Effector CD8-positive, alpha-beta T cell (primary cell): ENCODE data around the gene SAA2.
"Not testable (repeated sequence)": the region's sequence is repeated elsewhere in the genome, so short reads cannot be mapped to it uniquely, and the experiment has no call there.

ENCODE experiments used
- DNase-seq: peaks from one replicate; lab custom pipeline; 2025; lab: John Stamatoyannopoulos, UW
- total RNA-seq, 4 experiments: gene quantifications; one replicate each; lab custom pipeline; 2026; lab: John Stamatoyannopoulos, UW

SAA2 gene
- 0 to 0.18 (median 0) reads per million in 4 experiments for total RNA-seq

DNA sequence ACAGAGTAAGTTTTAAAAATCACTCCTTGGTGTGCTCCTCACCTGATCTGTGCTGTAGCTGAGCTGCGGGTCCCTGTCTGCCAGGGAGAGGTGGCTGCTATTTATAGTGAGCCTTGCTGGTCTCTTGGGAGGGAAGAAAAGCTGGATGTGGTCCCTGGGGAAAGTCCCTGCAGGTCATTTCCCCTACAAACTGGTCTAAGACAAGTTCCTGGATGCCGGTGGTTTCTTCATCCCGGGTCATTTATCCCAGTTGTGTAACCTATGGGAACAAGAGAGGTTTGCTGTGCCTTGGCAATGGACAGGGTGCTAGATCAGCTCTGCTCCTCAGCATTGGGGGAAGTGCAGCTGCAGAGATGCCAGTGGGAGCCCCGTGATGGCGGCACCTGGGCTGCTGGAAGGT, at the start of gene SAA2:
Gene SAA2, minus strand, starts transcription at position 108 of the 400 bp plus-strand sequence. CDS start 657 bp downstream, outside the sequence.
- DNase-seq = no peak

DNA sequence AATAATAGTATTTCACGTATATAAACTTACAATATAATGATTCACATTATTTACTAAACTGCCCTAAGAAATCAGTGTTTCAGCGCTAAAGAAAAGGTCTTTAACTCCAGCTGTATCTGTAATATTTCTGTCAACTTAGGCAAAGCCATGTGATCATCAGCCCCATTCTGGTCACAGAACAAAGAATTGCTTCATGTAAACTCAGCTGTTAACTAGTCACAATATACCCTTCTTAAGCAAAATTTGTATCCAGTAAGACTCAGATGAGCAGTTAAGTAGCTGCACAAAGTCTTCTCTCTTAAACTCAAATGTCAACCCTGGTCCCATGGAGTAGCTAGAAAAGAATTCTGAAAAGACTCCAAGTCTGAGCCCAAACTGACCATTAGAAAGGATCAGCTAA, 46.8 kb upstream of the SAA2 start:
- no peak for DNase-seq

DNA sequence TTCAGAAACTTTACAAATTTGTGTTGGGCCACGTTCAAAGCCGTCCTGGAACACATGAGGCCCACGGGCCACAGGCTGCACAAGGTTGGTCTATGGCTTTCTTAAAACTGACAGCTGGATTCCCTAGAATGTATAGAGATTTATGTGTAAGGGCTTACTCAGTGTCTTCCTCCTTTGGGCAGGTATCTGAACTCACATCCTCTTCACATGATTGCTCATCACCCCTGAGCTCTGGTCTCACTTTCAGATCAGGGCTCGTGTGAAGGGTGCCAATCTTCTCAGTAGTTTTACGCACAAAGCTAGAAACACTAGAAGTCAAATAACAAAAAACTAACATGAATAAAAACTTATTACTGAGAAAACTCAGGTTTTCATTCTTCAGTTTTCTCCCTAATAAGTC, 46.4 kb upstream of the SAA2 start:
- no peak for DNase-seq

DNA sequence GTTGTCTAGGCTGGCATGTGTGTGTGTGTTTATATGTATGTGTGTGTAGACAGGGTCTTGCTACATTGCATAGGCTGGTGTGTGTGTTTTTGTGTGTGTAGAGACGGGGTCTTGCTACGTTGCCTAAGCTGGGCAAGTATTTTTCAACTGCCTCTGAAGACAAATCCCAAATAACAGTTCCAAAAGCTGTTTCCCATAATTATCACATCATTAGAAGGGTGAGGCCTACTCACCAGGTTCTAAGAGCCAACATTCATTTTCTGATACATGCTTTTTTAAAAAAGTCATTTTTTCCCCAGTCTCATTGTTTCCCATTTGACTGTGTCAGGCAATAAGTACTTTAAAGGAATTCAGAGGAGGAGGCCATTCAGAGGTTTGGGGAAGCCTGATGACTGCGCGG, 40.4 kb upstream of the SAA2 start:
- no peak for DNase-seq

DNA sequence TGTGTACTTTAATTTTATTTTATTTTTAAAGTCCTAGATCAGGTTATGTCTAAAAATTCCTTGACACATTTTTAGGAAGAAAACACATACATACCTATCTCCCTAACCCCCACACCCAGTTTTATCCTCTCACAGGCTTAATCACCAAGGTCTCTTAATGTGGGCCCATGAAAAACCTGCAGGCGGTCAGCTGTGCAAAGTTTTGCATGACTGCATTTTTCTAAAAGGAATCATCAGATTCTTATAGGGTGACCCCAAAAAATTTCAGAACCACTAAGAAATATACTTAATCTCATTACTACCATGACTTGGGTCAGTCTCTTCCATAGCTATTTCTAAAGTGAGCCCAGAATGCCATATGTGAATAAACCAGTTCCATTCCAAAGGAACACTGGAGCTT, 37.4 kb upstream of the SAA2 start:
- no peak for DNase-seq

DNA sequence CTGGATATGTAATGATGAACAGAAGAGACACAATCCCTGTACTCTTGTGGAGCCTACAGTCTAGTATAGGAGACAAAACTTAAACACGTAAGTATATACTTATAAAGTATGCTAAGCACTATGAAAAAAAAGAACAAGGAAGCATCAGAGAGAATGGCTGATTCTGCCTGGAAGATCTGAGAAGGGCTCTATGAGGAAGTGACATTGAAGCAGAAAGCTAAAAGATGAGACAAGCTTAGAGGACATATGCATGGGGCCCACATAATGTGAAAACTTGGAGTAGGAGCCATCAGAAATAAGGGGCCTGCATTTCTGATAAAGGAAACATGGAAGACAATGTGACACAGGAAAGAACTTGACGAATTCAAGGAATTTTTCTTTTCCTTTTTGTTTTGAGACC, 34.2 kb upstream of the SAA2 start:
- no peak for DNase-seq

DNA sequence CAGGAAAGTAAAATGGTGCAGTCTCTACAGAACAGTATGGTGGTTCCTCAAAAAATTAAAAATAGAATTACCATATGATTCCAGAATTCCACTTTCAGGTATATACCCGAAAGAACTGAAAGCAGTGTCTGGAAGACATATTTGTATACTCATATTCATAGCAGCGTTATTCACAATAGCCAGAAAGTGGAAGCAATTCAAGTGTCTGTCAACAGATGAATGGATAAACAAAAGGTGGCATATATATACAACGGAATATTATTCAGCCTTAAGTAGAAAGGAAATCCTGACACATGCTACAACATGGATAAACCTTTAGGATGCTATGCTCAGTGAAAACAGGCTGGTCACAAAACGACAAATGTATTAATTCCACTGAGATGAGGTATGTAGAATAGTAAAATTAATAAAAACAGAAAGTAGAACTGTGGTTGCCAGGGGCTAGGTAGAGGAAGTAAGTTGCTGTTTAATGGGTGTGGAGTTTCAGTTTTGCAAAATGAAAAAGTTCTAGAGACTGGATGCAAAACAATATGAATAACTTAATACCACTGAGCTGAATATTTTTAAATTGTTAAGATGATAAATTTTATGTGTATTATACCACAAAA, 32.1 kb upstream of the SAA2 start:
- DNase-seq = no peak

DNA sequence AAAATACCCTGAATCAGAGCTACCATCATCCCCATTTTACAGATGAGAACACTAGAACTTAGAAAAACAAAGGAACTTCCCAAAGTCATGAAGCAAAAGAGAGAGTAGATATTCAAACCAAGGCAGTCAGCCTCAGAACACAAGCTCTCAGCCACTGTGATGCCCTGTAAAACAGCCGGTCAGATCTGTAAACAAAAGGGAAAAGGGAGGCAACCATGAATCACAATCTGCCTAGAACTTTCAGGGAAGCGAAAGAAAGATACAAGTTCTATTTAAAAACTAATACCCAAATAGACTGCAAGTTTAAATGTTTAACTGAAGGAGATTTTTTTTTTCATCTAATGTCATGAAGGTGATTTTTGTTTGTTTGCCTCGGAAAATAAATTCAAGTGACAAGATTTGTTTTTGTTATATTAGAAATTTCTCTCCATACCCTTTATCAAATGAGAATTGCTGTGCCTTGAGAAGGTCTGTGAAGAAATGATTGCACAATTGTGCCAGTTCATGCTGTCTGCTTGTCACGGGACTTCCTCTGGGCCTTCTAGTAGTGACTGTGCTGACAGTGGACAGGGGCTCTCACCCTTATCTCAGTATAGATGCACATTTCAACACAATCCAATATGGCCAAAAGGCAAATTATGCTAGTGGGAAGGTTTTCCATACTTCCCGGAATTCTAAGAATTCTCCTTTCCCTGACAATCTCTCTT, 29.2 kb upstream of the SAA2 start:
- DNase-seq = no peak

DNA sequence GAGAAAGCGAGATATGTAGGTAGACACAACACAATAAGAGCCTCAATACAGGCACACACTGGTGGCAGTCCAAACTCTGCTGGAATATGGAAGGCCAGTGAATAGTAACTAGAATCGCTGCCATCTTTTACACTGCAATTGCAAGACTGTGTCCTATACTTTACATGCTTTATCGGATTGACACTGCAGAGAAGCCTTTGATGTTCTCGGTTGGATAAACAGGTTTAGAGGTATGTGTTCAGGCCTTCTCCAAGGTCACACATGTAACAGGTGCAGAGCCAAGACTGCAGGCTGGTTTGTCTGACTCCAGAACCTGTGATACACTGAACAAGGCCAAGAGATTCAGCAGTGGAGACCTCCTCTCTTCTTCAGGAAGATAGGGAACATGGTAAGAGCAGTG, 22.7 kb upstream of the SAA2 start:
- DNase-seq = no peak

DNA sequence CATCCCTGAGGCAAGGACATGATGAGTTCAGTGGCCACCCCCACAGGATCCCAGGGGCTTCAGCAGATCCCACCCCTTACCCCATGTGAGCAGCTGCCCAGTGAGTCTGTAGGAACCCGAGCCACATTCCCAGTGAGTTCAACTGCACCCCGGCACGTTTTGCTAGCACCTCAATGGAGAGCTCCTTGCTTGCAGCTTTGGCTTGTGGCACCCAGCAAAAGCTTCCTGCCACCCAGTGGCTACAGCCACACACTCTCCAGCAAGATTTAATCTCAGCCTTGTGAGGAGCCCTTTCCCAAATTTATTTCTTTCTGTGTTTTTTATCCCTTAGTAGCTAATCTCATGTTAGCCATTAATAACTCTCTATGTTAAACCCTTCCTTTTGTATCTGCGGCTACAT, 21.6 kb upstream of the SAA2 start:
- no peak for DNase-seq

DNA sequence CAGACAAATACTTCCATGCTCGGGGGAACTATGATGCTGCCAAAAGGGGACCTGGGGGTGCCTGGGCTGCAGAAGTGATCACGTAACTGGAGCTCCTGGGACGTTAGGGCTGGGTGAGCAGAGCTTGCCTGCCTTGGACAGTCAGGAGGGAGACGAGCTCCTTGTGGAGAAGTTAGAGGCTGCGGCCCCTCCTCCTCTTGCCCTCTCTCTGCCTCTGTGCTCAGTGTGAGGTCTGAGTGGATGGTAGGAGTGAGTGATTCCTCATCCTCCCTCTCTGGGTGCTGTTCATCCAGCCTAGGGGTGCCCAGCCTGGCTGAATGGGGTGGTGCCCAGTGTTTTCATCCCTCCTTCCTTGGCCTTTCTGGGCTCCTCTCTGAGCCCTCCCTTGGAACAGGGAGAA, 20.8 kb upstream of the SAA2 start:
- not testable (repeated sequence) for DNase-seq

DNA sequence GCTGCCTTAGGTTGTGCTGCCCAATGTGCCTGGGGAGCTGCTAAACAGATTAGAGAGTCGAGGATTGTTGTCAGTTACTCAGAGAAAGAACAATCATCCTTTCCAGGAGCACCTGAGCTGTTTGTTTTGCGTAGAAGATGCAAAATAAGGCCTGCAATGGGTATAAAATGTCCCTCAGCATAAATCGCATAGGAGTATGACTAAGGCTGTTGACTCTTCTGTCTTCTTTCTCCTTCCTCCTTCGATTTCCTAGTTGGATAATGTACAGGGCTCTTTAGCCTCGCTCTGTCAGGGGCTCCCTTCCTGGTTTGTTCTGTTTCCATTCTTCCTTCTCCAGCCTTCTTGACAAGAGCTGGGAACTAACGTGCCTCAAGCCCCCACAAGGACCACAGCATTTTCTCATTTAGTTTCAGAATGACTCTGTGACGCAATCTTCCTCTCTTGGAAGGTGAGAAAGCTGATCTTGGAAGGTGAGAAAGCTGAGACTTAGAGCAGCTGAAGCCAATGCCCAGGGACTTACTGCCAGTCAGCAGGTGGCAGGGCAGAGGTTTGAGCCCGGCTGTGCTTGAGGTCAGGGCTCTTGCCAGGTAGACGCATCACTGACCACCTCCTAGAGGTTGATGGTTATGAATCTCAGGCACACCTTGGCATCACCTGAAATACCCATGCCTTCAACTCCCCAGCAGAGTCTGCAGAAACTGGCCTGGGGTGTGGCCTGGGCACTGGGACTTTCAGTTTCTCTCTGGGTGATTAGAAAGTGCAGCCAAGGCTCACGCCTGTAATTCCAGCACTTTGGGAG, 19.1 kb upstream of the SAA2 start:
- DNase-seq = not testable (repeated sequence)

DNA sequence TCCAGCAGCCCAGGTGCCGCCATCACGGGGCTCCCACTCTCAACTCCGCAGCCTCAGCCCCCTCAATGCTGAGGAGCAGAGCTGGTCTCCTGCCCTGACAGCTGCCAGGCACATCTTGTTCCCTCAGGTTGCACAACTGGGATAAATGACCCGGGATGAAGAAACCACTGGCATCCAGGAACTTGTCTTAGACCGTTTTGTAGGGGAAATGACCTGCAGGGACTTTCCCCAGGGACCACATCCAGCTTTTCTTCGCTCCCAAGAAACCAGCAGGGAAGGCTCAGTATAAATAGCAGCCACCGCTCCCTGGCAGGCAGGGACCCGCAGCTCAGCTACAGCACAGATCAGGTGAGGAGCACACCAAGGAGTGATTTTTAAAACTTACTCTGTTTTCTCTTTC, 17.5 kb upstream of the SAA2 start, which contains the start of gene SAA1:
Gene SAA1, plus strand, starts transcription at position 316 of the 400 bp plus-strand sequence. CDS start 624 bp downstream, outside the sequence.
- DNase-seq = no peak

DNA sequence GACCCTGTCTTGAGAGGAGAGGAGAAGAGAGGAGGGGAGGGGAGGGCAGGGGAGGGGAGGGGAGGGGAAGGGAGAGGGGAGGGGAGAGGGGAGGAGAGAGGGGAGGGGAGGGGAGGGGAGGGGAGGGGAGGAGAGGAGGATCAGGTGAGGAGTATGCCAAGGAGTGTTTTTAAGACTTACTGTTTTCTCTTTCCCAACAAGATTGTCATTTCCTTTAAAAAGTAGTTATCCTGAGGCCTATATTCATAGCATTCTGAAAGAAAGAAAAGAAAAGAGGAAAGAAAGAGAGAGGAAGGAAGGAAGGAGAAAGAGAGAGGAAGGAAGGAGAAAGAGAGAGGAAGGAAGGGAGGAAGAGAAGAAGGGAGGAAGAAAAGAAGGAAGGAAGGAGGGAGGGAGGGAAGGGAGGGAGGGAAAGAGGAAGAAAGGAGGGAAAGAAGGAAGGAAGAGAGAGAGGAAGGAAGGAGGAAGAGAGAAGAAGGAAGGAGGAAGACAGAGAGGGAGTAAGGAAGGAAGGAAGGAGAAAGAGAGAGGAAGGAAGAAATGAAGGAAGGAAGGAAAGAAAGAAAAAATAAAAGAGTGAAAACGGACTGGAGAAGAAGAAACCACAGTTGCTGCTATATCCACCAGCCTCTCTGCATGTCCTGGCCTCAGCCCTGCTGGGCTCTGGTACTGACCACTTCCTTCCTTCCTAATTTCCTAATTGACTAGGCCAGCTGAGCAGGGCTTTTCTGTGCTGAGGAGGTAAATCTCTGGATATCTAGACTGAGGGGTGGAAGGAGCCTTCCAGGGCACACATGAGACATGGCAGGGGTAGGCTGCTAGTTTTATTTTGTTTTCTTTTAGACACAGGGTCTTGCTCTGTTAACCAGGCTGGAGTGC, 16.4 kb upstream of the SAA2 start:
- no peak for DNase-seq

DNA sequence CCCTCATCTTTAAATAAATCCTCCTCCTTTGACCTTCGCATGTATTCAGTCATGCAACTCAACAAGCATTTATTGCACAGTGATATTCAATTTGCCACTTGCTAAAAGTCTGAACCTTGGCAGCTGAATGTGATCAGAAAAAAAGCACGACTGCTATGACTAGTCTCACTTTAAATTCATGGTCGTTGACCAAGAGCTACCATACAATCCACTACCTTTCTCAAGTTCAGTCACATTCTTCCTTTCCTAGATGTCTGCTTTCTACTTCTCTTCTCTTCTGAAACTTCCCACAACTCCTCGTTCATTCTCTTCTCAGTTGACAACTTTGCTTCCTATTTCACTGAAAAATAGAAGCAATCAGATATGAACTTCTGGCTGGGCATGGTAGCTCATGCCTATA, 15.6 kb upstream of the SAA2 start:
- no peak for DNase-seq

DNA sequence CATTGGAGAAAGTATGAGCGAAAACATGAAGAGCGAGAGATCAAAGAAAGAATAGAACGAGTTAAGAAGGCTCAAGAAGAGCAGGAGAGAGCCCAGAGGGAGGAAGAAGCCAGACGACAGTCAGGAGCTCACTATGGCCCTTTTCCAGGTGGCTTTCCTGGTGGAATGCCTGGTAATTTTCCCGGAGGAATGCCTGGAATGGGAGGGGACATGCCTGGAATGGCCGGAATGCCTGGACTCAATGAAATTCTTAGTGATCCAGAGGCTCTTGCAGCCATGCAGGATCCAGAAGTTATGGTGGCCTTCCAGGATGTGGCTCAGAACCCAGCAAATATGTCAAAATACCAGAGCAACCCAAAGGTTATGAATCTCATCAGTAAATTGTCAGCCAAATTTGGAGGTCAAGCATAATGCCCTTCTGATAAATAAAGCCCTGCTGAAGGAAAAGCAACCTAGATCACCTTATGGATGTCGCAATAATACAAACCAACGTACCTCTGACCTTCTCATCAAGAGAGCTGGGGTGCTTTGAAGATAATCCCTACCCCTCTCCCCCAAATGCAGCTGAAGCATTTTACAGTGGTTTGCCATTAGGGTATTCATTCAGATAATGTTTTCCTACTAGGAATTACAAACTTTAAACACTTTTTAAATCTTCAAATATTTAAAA, 14.3 kb upstream of the SAA2 start:
- DNase-seq = not testable (repeated sequence)

DNA sequence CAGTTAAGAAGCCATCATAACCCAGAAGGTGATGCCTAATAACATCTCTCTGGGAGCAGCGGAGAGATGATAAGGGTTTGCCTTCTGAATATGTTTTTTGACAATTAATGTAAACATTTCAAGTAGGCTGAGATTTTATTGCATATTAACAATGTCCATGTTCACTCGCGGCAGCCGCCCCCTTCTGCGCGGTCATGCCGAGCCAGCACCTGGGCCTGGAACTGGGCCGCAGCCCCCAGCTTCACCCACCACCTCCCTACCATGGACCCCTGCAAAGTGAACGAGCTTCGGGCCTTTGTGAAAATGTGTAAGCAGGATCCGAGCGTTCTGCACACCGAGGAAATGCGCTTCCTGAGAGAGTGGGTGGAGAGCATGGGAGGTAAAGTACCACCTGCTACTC, 13.3 kb upstream of the SAA2 start:
- DNase-seq = no peak

DNA sequence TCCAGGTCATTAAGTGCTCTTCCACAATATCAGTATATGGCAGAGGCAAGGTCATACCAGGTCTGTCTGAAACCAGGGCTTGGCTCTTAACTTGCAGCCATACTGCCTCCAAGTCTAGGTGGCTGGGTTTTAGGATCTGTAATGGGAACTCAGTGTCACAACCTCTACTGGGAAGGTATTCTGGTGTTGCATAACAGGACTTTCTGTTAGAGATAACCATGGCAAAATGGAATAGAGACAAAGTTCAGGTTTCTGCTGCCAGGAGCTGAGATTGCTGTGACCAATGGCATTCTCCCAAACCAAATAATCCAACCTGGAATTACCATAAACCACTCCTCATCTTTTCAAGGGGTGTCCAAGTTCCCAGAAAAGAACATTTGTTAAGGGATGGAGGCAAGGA, 10.8 kb upstream of the SAA2 start:
- no peak for DNase-seq

DNA sequence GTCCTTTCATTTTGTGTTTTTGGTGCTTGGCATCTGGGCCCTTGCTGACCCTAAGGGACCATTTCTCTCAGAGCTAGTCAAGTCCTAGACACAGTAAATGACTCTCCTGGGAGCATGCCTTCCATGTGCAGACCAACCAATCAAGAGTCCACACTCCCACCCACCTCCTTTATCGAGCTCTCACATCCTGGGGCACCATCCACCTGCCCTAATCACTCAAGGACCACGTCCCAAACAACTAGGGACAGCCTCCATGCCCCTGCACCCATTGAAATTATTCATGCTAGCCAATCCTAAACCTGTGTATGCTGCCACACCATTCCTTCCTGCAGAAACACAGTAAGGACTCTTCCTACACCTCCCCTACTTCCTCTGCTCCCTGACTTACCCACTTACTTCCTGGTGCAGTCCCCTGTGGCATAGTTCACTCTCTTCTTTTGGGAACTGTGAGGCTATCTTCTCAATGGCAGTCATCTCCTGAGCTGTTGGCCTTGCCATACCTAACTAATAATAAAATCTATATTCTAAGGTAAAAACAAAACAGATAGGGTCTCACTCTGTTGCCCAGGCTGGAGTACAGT, 6.4 kb upstream of the SAA2 start:
- DNase-seq = no peak

DNA sequence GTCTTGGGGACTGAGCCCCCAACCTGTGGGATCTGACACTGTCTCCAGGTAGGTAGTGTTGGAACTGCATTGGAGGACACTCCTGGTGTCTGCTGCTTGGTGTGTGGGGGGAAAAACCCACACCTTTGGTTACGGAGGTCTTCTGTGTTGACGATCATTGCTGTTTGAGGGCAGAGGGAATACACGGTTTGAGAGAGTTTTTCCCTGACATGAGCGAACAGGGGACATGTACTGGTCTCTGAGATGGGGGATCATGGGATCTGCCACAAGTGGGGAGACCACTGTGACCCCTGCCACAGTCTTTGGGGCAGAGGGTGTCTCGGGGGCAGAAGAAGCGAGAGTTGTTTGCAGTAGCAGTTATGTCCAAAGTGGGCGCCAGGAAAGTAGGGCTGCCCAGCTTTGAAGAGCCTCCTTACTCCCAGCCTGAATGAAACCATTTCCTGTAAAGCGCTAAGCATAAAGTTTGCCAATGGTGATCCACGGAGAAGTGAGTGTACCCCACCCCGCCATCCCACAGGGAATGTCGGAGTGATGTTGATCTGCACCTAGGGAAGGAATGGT, 5.4 kb upstream of the SAA2 start:
- no peak for DNase-seq

DNA sequence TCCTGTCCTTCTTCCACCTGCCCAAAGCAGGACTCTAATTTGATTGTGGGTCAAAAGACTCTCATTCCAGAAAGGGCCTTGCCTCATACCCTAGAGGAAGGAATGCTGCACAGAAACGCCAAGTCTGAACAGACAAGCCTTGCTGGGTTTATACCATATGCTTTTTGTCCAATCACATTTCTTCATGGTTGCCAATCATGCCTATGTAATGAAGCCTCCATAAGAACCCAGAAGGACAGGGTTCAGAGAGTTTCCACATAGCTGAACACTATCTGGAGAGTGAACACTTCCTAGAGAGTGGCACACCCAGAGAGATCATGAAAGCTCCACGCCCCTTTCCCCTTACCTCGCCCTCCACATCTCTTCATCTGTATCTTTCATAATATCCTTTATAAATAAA, 4.8 kb upstream of the SAA2 start:
- DNase-seq = no peak
